Daoy (cell line): ENCODE measurements around the gene RFFL. TPM values are rescaled to one million over a fixed set of nuclear protein-coding genes. Genes with fewer than 3 reads are reported as not detected.
"Not testable (repeated sequence)": the region's sequence is repeated elsewhere in the genome, so short reads cannot be mapped to it uniquely, and the experiment has no call there.

ENCODE experiments used
- DNase-seq: peaks from one replicate; pipeline ENCODE4 v3.0.0-alpha.2; 2015; ENCODE audit warnings: low read depth
- total RNA-seq: library from RNA; depleted of rRNA; stranded (reverse); fragments of >200 nt; shearing (Covaris generic); gene quantifications from 2 replicates; pipeline ENCODE4 v1.2.3, GENCODE V29; 2014

RFFL gene
- total RNA-seq, 1 experiment from 2014 or later = 17.0 TPM

DNA sequence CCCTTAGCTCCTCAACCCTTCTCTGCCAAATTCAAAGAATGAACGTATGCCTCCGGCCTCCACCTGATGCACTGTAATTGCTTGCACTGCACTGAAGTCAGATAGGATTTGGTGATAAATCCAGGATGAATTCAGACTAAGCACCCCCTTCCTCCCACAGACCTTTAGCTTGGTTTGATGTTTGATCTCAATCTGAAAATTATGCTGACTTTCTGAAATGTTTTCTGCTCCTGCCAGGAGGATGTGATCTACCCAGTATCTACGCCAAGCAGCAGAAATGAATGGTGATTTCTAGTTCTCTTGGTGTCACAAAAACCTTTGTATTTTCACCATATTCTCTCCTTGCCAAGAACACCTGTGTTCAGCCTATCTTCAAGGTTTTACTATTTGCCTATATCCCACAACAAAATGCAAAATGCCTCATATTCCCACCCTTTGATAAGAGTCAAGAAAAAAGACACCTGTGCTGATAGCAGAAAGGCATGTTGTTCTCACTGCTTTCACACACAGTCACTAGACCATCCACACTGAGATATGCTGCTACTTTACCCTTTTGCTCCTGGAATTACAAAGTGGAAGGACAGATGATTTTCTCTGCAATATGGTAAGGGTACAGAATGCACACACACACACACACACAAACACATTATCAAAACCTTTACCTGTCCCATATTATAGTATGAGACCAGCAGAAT is 14.7 kb downstream of the RFFL start:
- no peak for DNase-seq

DNA sequence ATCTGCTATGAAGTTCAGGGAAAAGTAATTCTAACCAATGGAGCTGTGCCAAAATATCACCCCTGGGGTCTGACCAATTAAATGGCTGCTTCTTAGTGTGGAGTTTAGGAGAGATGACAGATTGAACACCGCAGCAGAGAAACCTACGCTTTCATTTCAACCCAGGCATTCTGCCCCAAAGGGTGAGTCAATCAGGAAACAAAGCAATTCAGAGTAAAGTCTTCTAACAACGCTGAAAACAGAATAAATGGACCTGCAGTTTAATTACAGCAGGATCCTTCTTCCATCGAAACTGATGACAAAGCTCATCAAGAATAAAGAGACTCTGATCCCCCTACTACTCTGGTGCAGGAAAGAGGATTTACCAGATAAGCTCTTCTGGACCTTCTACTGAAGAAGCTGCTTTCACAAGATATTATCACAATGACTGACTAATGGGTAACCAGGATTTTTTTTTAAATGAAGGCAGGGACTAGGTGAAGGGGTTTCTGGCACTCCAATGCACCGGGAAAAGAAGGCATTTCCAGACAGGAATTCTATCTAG is 16.7 kb downstream of the RFFL start:
- DNase-seq = peak; percentile 63

DNA sequence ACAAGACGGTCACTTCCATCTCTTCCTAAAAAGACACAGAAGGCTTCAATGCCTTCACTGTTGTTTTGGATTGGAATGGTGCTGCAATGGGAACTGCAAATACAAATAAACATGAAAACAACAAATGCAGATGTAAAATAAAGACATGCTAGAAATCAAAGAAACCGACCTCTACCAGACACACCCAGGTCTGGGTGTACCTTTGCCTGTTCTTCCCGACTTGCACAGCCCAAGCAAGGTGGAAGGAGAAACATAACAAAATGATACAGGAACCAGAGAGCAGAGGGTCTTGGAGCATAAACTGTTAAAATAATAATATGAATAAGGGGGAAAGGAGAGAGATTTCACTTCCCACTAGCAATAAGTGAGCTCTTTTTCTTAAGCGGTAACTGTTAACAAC is 17.3 kb downstream of the RFFL start:
- DNase-seq = no peak

DNA sequence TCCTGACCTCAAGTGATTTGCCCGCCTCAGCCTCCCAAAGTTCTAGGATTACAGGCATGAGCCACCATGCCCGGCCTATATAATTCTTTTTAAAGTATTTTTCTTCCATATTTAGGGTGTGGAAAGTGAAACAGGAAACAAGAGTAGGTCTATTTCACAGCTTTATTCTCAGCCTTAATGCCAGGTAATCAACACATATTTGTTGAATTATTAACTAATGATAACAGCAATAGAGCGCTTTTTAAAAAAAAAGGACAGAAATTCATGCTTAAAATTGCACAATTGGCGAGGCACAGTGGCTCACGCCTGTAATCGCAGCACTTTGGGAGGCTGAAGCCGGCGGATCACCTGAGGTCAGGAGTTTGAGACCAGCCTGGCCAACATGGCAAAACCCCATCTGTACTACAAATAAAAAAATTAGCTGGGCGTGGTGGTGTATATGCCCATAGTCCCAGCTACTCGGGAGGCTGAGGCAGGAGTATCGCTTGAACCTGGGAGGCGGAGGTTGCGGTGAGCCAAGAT is 18.0 kb downstream of the RFFL start:
- not testable (repeated sequence) for DNase-seq

DNA sequence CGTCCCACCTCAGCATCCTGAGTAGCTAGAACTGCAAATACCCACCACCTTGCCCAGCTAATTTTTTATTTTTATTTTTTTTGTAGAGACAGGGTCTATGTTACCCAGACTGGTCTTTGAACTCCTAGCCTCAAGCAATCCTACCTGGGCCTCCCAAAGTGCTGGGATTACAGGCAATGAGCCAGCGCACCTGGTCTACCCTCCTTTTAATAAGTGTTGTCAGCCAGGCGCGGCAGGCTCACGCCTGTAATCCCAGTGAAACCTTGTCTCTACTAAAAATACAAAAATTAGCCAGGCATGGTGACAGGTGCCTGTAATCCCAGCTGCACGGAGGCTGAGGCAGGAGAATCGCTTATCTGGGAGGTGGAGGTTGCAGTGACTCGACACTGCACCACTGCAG is 19.3 kb downstream of the RFFL start:
- no peak for DNase-seq

DNA sequence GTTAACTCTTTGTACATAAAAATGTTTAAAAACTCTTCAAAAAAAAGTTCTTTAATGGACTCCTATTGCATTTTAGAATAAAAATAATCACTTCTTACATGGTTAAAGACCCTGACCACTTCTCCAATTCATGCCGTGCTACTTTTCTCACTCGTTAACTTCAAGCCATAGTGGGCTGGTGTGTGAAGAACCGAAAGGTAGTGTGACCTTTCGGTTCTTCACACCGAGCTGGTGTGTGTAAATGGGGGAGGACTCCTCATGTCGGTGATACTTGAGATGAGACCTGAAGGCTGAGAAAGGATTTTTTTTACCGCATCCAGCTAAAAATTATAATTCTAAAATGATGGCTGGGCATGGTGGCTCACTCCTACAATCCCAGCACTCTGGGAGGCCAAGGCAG is 22.1 kb downstream of the RFFL start:
- no peak for DNase-seq

DNA sequence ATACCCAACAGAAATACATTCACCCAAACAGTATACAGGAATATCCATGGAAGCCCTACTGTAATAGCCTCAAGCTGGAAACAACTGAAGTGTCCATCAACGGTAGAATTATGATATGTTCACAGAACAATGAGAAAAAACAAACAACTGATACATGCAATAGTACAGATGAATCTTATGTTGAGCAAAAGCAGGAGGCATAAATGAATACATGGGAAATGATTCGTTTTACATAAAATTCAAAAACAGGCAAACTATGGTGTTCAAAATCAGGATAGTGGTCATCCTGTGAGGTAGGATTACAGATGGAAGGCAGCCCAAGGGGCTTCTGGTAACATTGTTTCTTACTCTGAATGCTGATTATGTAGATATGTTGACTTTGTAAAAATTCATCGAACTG is 25.1 kb downstream of the RFFL start:
- DNase-seq = no peak

DNA sequence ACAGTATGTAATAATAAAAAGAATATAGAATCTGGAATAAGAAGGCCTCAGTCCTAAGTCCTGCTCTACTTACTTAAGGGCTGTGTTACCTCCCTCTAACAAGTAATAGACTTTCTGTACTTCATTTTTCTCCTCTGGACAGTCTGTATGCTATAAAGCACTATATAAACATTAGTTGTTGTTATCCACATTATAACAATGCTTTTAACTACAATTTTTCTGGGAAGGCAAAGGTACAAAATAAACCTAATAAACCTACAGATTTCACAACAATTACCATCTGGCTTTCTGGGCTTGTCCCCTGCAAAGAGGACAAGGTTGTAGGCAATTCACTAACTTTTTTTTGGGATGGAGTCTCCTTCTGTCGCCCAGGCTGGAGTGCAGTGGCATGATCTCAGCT is 32.7 kb downstream of the RFFL start:
- DNase-seq = no peak

DNA sequence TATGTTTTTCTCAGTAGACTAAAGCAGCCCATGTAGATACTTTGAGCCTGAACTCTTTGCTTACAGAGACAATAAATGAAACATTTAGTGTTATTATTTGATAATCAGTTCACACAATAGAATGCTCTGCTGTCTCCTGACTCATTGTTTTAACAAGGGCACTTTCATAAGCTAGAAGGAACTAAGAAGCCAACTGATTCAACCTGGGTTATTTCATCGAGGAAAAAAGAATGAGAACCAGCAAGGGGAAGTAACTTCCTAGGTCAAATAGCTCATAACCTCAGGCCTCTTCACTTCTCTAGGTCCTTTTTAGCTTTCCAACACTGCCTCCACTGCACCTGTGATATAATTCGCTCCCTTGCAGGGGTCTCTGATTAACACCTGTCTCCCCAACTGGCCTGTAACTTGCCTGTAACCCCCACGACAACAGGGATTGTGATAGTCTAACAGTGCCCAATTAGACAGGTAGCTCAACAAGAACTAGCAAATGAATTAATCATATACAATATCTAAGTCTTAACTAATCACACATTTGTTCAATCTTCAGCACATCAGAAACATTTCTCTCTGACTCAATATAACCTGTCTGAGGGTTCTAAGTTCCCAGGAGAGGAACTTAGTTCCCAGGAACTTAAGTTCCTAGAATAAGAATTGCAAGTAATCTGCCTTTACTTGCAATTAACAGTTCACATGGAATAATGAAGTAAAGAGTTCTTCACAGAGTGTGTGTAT is 34.8 kb downstream of the RFFL start:
- no peak for DNase-seq

DNA sequence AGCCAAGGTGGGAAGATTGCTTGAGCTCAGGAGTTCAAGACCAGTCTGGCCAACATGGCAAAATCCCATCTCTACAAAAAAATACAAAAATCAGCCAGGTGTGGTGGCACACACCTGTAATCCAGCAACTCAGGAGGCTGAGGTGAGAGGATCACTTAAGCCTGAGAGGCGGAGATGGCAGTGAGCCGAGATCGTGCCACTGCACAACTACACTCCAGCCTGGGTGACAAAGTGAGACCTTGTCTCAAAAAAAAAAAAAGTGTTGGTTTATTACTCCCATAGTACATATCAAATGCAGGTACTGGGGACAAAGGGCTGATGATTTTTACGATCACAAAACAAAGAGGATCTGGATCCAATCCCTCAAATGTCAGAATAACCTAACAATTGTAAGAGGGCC is 35.4 kb downstream of the RFFL start:
- not testable (repeated sequence) for DNase-seq

DNA sequence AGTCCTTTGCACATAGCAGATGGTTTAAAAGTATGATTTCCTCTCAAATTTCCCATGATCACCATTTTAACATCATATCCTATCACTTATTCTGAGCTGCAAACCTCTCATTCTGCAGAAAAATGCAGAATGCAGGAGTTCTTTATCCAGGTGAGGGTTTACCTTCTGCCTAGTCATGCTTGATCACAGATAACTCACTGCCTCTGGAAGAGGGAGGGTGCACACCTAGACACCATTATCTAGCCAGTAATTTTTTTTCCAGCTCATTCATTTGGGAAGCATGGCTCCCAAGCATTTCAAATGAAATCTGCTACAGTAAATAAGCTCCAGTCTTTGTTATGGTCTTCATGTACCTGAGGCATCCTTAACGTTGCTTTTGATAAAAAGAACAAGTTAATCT is 38.0 kb downstream of the RFFL start:
- no peak for DNase-seq

DNA sequence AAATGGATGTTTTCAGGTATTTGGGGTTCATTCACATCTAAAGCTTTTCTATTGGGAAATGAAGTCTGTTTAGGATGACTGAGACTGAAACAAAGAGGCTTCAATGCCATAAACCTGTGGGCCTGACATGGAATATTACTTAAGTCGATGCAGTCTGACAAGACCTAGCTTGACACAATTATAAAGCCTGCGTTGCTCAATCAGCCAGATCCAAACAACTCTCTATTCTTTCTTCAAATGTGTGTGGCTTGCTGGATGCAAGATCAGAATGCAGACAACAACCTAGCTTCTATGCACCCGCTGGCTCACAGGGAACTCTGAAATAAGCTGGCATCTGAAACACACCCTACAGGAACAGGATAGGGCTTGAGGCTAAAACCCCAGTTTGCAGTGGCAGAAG is 40.0 kb downstream of the RFFL start:
- no peak for DNase-seq

DNA sequence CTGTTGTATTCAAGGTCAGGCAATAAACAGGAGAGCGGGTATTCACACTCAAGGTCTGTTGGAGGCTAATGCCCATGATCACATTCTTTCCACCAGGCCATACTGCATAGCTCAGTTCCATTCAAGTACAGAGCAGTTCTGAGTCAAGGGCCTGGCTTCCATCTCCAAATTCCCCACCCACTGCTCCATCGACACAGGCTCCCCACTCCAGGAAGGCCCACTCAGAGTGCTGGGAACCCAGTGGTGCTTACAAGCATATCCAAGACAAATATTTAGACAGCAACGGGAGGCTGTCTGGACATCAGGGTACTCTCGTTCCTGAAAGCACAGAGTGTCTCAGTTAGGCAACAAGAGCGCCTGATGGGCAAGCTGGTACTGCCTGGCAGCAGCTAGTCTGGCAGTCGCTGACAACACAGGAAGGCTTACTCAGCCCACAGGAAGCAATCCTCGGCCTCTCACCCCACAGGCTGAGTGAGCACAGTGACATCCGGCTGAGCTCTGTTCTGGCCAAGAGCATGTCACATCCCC is 40.9 kb downstream of the RFFL start:
- peak; percentile 91 for DNase-seq

DNA sequence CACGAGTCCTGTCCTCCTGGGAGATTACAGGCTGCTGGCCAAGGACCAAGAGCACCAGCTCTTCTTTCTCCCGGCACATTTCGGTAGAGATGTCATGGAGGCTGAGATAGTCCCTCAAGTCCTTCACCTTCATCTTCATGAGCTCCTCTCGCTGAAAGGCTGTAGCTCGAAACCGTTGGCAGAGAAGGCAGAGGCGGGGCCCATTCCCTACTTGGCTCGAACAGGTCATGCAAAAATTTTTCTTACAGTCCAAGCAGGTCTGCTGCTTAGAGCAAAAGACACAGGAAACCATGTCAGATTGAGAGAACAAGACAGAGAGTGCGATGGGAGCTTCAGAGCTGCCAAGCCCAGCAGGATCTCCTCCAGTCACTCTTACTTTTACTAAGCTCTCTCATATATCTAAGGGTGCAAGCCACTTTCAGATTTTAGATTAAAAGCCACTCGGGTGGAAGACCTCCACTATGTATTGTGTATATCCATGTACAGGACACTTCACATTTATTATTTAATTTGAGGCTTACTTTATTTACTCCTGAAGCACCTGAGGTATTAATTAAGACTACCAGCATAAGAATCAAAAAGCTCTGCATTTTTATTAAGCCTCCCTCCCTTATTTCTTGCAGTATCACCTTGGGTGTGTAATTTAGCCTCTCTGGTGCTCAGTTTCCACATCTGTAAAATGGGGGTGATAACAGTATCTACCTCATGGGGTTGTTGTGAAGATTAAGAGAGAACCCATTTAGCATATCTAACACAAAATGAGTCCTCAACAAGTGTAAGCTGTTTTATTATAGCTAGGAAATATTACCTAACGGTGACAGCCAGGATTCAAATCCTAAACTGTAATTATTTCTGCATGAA is 41.8 kb downstream of the RFFL start:
- DNase-seq = no peak

DNA sequence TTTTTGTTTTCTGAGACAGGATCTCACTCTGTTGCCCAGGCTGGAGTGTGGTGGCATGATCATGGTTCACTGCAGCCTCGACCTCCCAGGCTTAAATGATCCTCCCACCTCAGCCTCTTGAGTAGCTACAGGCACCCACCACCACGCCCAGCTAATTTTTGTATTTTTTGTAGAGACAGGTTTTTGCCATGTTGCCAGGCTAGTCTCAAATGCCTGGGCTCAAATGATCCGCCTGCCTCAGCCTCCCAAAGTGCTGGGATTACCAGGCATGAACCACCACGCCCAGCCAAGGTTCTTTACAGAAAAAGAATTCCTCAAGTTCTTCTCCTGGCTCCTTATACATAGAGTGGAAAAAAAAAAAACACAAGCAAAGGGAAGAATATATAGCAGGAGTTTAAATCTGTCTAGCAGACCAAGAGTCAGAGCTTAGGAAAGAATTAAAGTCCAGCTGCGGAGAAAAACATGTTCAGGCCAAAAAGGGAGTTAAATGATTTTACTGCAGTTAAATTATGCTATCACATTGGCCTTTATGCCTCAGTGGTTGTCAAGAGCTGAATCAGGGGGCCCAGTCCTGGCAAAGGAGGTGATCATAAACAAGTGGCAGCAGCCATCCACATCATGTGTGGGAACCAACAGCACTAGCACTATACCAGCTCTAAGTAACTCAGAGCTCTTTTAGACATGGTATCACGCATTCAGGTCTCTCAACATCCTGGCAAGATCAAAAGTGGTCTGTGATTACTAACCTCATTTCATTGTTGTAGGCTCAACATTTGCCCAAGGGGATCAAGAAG is 43.9 kb downstream of the RFFL start:
- no peak for DNase-seq

DNA sequence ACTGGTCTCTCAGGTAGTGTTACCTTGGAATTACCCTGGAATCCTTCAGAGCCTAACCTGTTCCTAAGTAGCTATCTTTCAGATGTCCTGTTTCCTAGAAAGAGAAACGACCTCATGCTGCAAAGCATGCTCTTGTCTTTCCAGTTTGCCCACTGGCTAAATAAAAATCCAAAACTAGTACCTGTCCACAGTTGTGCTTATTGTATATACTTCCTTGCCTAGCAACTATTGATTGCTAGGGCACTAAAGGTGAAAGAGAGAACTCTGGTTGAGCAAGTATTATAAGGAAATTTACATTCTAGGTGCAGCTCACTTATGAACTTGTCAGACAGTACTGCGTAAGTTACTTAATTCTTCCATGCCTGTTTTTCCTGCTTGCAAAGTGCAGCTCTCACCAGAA is 44.7 kb downstream of the RFFL start:
- DNase-seq = no peak

DNA sequence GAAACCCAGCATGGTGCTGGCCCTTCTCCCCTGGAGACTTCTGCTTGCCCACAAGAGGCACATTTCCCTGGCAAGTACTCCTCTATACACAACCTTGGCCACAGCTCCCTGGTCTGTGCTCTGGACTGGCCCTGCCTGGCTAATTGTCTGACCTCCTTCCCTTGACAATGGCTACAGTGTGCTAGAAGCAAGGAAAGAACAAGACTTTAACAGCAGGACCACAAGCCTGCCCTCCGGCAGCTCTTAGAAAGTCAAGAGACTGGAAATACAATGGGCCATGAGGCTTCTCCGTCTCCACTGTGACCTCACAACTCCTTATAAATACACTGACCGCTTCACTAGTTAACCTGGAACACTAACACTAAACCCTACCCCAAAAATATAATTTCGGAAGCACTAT is 46.5 kb downstream of the RFFL start:
- no peak for DNase-seq

DNA sequence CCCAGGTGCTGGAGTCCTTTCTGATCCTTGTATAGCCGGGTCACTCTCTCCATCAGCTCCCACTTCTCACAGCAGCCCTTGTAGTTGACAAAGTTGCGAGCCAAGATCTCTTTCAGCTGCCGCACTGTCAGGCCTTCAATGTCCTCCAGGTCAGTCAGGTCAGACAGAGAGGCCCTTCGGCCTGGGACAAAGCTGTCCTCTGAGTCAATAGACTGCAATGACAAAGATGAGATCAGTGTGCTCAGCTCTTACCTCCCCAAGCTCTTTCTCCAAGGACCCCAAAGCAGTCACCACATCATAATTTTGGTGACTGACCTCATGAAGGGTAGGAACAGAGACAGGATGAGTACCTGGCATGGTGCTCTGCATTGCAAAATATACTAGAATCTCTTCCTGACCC is 47.1 kb downstream of the RFFL start:
- no peak for DNase-seq

DNA sequence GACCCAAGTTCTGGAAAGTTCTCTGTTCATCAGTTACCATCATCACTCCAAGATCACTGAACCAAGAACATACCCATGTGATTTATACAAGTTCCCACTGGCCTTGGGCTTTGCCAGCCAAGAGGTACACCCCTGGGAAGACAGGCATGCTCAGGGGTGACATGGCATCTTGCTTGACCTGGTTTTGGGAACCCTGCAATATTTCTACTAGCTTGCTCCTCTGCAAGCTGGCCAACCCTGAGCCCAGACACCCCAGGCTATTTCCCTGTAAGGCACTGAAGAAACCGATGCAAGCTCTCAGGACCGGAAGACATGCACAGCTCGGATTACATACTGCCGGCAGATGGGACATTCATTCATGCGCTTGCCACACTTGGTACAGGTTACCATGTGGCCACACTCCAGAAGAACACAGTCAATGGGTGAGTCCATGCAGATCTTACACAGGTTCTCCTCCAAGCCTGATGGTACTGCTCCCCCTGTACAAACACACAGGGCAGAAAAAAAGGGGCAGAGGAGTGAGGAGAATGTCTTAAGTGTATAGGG is 51.8 kb downstream of the RFFL start:
- DNase-seq = no peak

DNA sequence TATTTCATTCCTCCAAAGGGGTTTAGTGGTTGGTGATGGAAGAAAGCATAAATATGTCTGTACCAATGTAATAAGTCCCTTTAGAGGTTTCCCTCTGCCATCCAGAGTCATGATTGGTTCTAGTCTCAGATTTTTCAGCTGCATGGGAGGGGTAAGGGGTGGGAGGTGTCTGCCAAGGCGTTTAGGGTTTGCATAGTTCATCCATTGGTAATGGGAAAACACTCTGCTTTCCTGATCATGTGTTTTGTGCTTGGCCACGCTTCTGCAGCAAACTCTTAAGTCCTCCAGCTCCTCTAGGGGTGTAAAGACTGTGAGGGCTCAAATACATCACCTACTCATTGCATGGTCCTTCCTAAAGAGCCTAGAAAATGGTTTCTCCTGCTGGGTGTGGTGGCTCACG is 53.4 kb downstream of the RFFL start:
- DNase-seq = no peak

DNA sequence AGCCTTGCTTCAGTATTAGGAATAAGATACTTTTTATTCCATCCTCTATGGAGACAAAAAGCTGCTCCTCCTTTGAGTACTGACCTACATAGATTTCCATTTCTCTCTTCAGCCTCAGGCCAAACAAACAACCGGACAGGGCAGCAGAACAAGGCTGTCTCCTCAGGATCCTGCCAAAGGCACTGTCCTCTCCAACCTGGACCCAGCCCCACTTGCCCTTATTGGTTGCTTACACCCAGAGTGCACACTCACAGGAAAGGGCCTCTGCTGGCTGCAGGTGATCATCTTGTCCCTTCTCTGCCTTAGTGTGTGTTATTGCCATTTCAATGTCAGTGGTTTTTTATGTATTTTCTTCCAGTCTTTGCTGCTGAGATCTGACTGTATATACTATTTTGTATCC is 56.5 kb downstream of the RFFL start:
- no peak for DNase-seq
